Astrocyte of the cerebellum (primary cell): Measurements from ENCODE around the gene SNAP25.

Experiments
- DNase-seq: peaks from one replicate; pipeline ENCODE4 v3.0.0-alpha.2; 2011; ENCODE audit warnings: low read depth
- H3K4me3 ChIP-seq: 2 replicates; pipeline ENCODE4 v1.5.1; 2011; ENCODE audit warnings: mild to moderate bottlenecking, low read depth, low read length, moderate library complexity
- CTCF ChIP-seq: IDR thresholded peaks from 2 replicates; pipeline ENCODE4 v1.5.1; 2012; ENCODE audit warnings: low read length, low read depth, moderate library complexity, mild to moderate bottlenecking; ENCODE audit errors: missing control alignments
- in situ Hi-C: cut with HindIII; loops from 2 replicates; pipeline ENCODE4 v1.10.0; 2017; ENCODE audit warnings: low sequenced_read_pairs

The SNAP25 gene

DNA sequence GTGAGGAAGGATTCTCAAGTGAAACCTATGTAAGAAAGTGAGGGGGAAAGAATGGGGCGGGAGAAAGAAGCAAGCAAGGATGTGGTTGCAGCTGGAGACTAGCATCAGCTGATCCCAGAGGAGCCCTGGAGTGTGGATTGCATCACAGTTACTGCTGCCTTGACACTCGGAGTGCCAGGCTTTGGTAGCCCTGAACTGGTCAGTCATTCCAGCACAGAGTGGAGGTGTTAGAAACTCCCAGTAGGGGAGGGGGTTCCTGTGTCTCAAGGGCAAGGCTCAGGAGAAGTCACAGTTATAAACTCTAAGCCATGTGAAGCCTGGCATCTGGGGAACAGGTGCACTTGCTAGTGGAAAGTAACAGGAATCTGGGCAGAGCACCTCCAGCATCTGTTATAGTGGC, 23.5 kb downstream of the SNAP25 start:
- no peak for DNase-seq
- TF ChIP-seq CTCF, result no peak
- H3K4me3 ChIP-seq, result no peak overlapping the region
- in situ Hi-C loops, result no loop called here

- no peak overlapping the region for H3K4me3 ChIP-seq
- TF ChIP-seq CTCF, result no peak
- DNase-seq, result no peak
- in situ Hi-C loops, result no loop called here
Measured at GRCh38 chr20:10247440-10247839, 28.8 kb downstream of the SNAP25 start.

- in situ Hi-C loops, result no loop called here
- no peak for TF ChIP-seq CTCF
- DNase-seq, result peak; percentile 22
- no peak overlapping the region for H3K4me3 ChIP-seq
Measured at GRCh38 chr20:10249048-10249770, 30.6 kb downstream of the SNAP25 start.

DNA sequence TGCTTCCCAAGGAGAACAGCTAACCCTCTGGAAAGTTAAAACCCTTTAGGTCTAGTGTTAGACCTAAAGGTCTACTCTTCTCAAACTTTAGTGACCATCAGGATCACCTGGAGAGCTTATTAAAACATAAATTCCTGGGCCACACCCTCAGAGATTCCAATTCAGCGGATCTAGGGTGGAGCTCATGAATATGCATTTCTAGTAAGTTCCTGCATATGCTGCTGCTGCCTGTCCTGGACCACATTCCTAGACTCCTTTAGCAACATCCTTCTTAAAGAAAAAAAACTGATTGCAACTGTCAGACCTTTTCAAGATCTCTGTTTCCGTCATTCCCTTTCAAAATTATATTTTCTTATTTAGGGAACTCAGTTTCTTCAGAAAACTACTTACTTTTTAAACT, 31.2 kb downstream of the SNAP25 start:
- no peak for DNase-seq
- in situ Hi-C loops, result no loop called here
- TF ChIP-seq CTCF, result no peak
- no peak overlapping the region for H3K4me3 ChIP-seq

DNA sequence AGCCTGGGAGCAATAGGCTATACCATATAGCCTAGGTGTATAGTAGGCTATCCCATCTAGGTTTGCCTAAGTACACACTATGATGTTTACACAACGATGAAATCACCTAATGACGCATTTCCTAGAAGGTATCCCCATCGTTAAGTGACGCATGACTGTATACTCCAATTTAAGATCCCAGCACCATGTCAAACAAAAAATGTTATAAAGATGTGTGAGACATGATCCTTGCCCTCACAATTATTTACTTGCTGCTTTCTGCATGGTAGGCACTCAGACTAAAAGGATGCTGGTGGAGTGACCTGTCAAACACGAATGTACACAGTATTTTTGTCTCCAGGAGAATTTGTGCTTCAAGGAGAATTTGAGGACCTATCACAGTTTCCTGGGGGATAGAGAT, 32.3 kb downstream of the SNAP25 start:
- in situ Hi-C loops, result no loop called here
- no peak for TF ChIP-seq CTCF
- no peak overlapping the region for H3K4me3 ChIP-seq
- no peak for DNase-seq

GRCh38 chr20:10253780-10254179, 35.1 kb downstream of the SNAP25 start:
- DNase-seq, result no peak
- no peak overlapping the region for H3K4me3 ChIP-seq
- TF ChIP-seq CTCF, result no peak
- in situ Hi-C loops, result no loop called here
